GM08714 (cell line): Measurements from ENCODE around the gene GRK7.
"Not testable (repeated sequence)": the region's sequence is repeated elsewhere in the genome, so short reads cannot be mapped to it uniquely, and the experiment has no call there.

Experiments
- H3K4me3 ChIP-seq: fragments of 200-500 bp; sonication (Bioruptor generic); 2 replicates; pipeline ENCODE4 v1.5.1; 2014; ENCODE audit warnings: mild to moderate bottlenecking, low read length, inconsistent platforms
- ZNF274 ChIP-seq: IDR thresholded peaks from 2 replicates; pipeline ENCODE4 v1.6.1; 2012; ENCODE audit warnings: mild to moderate bottlenecking, low read depth, low read length

Gene GRK7

GRCh38 chr3:141776376-141776775 lies 13.2 kb downstream of the GRK7 start:
- no peak overlapping the region for H3K4me3 ChIP-seq
- no peak for TF ChIP-seq ZNF274

DNA sequence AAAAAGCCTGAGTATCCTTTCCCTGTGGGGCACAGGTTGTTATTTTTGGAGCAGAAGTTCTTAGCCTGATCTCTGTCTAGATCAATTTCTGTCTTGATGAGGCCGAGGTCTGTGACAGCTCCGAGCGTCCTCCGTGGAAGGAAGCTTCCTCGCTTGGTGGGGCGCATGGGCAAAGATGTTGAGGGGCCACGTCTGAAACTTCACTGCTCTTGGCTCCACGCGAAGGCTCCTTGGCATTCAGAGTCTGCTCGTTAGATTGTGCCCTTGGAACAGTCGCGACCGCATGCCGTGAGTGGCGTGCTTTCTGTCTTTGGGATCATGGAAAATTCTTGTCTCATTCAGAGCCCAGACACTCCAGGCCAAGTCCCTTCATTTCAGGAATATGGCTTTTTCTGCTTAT lies 13.7 kb downstream of the GRK7 start:
- H3K4me3 ChIP-seq: no peak overlapping the region
- no peak for TF ChIP-seq ZNF274

- no peak overlapping the region for H3K4me3 ChIP-seq
- TF ChIP-seq ZNF274: no peak
These were observed 15.0 kb downstream of the GRK7 start for GRCh38 chr3:141777957-141778813.

DNA sequence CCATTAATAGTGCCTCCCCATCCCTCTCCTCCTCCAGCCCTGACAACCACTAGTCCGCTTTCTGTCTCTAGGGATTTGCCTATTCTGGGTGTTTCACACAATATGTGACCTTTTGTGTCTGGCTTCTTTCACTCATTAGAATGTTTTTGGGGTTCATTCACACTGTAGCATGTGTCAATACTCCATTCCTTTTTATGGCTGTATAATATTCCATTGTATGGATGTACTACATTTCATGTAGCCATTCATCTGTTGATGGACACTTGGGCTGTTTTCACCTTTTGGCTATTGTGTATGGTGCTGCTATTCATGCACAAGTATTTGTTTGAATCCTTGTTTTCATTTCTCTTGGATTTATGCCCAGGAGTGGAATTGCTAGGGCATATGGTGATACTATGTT lies 16.5 kb downstream of the GRK7 start:
- TF ChIP-seq ZNF274: no peak
- no peak overlapping the region for H3K4me3 ChIP-seq

GRCh38 chr3:141782386-141782932 lies 19.3 kb downstream of the GRK7 start:
- no peak for TF ChIP-seq ZNF274
- H3K4me3 ChIP-seq: no peak overlapping the region

GRCh38 chr3:141783632-141784031 lies 20.4 kb downstream of the GRK7 start:
- no peak for TF ChIP-seq ZNF274
- no peak overlapping the region for H3K4me3 ChIP-seq

DNA sequence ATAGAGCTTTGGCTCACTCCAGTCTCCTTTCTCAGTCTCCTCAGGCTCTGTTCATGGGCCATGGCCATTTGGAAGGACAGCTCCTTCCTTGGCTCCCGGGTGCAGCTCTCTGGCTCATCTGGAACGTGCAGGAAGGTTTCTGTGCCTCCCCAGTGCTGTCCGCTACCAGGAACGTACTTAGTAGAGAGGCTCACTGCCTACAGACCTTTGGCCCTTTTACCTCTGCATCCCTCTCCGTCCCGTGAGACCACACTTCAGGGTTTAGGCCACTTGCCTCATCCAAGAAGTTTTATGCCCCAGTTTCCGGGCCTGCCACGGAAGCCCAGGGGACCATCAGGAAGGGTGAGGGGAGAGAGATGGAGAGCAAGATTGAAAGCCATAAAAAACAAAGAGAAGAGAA lies 20.9 kb downstream of the GRK7 start:
- no peak overlapping the region for H3K4me3 ChIP-seq
- no peak for TF ChIP-seq ZNF274

- H3K4me3 ChIP-seq: no peak overlapping the region
- no peak for TF ChIP-seq ZNF274
These were observed 21.3 kb downstream of the GRK7 start for GRCh38 chr3:141784531-141784930.

GRCh38 chr3:141788149-141788548 lies 24.9 kb downstream of the GRK7 start:
- no peak for TF ChIP-seq ZNF274
- no peak overlapping the region for H3K4me3 ChIP-seq

GRCh38 chr3:141788750-141789149 lies 25.5 kb downstream of the GRK7 start:
- not testable (repeated sequence) for H3K4me3 ChIP-seq

DNA sequence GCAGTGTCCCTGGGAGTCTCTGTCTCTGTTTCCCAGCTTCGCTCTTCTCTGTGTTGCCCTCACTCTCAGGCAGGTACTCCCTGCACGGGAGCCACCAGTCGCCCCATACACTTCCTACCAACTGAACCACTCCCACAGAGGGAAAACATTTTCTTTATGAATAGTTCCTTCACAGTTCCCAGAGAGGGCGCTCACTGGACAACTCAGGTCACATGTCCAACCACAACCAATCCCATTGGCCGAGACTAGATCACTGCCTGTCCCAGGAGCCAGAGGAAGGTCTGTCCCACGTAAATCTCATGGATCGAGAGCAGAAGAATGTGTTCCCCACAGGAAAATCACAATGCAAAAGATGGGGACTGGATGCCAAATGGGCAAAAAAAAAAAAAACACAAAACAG lies 26.1 kb downstream of the GRK7 start:
- no peak overlapping the region for H3K4me3 ChIP-seq
- no peak for TF ChIP-seq ZNF274

DNA sequence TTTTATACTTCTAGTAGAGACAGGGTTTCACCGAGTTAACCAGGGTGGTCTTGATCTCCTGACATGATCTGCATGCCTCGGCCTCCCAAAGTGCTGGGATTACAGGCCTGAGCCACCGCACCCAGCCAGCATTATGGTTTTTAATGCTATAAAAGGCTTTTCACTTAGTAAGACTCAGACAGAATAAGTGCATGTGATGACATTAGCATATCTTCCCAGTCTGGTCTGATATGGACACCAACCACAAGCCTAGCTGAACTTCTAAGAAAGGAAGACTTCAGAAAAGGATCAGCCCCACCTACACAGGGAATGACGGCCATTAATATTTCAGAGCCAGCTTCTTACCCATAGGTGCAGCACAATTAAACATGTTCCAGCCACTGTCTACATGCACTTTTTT lies 27.0 kb downstream of the GRK7 start:
- TF ChIP-seq ZNF274: no peak
- H3K4me3 ChIP-seq: no peak overlapping the region

DNA sequence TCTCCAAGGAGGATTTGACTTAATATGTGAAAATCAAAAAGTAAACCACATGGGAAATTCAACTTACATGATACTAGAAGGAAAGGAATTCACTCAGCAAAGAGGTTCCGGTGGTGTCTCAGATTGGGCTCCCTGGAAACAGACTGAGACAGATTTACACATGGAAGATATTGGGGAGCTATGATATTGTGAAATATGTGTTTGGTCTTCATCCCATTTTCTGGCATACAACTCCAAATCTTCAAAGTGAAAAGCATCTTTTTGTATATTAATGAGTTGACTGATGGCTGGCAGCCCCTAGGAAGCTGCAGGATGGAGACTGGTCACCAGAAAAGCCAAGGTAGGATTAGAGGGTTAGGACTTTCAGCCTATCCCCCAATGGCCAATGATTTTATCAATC lies 29.3 kb downstream of the GRK7 start:
- no peak overlapping the region for H3K4me3 ChIP-seq
- no peak for TF ChIP-seq ZNF274

GRCh38 chr3:141793476-141794260 lies 30.5 kb downstream of the GRK7 start:
- no peak for TF ChIP-seq ZNF274

GRCh38 chr3:141795276-141795675 lies 32.1 kb downstream of the GRK7 start:
- H3K4me3 ChIP-seq: no peak overlapping the region
- no peak for TF ChIP-seq ZNF274

More at GRCh38 chr3:141793476-141794260, 30.5 kb downstream of the GRK7 start:
- H3K4me3 ChIP-seq: no peak overlapping the region
